GM12892 (cell line): ENCODE data around the gene UBA1.

ENCODE experiments used
- POLR2A ChIP-seq: IDR thresholded peaks from 2 replicates; pipeline ENCODE4 v1.6.1; 2011; ENCODE audit warnings: low read depth, low read length, control low read depth
- POLR2AphosphoS5 ChIP-seq: IDR thresholded peaks from 2 replicates; pipeline ENCODE4 v1.6.1; 2011; ENCODE audit warnings: low read depth, low read length, control low read depth
- TAF1 ChIP-seq: IDR thresholded peaks from 2 replicates; pipeline ENCODE4 v1.6.1; 2011; ENCODE audit warnings: low read depth, mild to moderate bottlenecking, control low read depth, low read length, borderline replicate concordance

GRCh38 chrX:47204970-47205369, 11.3 kb downstream of the UBA1 start:
- TF ChIP-seq POLR2A: no peak
- no peak for TF ChIP-seq POLR2AphosphoS5
- TF ChIP-seq TAF1: no peak
